GM18909 (cell line): ENCODE results near the gene NUP62.

Experiments
- ATAC-seq: cut with Tn5 transposase; IDR thresholded peaks from one replicate; pipeline ENCODE4 v1.9.1; 2021; ENCODE audit warnings: mild to moderate bottlenecking; ENCODE audit not compliant: unreplicated experiment, poor library complexity

NUP62 gene

DNA sequence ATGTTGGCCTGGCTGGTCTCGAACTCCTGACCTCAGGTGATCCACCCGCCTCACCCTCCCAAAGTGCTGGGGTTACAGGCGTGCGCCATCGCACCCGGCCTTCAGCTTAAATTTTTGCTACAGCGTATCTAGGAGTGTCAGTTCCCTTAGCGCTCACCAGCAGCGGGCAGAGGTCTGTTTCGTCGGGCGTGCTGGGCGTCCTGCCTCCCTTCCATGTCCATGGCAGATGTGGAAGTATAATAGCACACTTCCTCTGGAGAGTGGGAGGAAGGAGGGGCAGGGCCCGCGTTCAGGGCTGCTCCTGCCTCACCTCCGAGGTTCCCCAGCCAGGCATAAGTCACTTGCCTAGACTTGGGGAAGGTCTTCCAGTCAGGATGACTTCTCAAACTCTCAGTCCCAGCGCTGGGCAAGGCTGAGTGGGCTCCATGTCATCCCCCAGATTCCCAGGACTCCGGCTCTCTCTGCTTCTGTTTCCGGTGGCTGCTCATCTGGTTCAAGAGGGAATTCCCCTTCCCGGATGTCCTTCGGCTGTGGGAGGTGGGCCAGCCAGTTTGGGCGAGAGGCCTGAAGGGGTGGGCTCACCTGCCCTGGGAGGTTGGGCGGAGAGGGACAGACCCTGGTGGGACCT lies 42.2 kb downstream of the NUP62 start:
- ATAC-seq, result no peak

DNA sequence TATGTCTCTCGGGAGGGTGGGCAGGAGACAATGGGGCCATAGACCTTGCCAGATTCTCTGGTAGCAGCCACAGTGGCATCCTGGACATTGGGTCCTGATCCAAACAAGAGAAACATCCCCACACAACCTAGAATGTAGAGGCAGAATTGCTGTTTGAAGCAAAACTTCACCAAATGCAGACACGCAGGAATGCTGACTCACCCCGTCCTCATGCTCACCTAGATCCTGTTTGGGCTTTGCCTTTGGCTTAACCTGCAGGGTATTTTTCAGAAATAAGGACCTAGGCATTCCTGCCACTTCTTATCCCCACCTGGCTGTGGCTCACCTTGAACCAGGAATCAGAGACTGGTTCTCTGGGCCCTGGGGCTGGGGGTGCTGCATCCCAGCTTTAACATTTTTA lies 44.5 kb downstream of the NUP62 start:
- no peak for ATAC-seq

DNA sequence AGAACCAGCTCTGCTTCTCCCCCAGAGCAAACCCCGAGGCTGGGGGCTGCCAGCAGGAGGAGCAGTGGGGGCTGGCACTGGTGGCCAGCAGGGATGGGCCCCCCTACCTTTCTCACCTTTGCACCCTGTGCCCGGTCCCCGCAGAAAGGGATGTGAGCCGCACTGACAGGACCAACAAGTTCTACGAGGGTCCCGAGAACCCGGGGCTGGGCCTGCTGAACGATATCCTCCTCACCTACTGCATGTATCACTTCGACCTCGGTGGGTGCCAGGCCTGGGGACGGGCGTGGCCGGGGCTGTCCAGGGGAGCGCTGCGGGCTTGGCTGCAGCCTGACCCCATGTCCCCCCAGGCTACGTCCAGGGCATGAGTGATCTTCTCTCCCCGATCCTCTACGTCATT lies 45.2 kb downstream of the NUP62 start:
- ATAC-seq, result no peak

DNA sequence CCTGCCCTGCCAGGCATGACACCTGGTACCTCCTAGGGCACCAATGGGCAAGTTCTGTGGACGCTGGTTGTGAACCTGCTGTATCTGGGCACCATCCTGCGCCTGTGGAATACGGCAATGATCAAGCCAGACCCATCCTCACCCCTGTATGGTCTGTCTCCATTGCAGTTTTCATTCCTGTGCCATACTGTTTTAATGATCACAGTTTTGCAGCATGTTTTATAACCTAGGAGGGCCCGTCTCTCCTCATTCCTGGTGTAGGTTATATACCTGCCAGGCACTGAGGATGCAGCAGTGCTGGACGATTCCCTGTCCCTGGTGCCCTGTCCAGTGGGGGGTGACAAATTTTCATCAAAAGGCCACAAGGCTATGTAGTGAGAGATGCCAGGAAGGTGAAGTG lies 46.2 kb downstream of the NUP62 start:
- no peak for ATAC-seq

DNA sequence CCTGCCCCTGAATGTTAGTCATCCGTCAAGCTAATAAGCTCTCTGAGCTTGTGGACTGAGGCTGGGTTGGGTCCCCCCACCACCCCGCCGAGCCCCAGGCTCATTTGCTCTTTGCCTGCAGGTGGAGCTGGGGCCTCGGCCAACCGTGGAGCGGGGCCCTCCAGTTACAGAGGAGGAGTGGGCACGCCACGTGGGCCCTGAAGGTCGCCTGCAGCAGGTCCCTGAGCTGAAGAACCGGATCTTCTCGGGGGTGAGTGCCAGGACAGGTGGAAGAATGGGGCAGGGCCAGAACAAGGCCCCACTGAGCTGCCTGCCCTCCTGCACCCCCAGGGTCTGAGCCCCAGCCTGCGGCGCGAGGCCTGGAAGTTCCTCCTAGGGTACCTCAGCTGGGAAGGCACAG lies 46.7 kb downstream of the NUP62 start:
- ATAC-seq, result no peak

DNA sequence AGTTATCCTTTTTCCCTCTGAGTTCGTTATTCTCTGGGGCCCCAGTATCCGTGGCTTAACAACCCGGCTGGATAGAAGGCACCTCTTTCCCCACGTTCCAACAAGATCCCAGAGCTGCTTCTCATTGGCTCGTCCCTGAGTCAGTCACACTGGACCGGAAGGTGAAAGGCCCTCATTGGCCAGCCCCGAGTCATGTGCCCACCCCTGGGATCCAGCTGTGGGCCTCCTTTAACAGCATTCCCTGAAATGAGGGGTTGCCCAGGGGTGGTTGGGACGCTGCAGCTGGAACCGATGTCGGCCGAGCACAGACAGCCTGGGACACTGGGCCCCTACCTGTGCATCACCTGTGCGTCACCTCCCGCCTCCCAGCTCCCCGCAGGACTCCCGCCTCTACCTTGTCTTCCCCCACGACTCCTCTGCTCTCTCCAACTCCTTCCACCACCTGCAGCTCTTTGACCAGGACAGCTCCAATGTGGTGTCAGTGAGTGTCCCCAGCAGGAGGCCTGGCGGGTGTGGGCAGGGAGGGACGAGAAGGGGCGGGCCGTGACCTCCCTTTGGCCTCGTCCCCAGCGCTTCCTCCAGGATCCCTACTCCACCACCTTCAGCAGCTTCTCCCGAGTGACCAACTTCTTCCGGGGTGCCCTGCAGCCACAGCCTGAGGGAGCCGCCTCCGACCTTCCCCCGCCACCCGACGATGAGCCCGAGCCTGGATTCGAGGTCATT lies 47.5 kb downstream of the NUP62 start:
- no peak for ATAC-seq

DNA sequence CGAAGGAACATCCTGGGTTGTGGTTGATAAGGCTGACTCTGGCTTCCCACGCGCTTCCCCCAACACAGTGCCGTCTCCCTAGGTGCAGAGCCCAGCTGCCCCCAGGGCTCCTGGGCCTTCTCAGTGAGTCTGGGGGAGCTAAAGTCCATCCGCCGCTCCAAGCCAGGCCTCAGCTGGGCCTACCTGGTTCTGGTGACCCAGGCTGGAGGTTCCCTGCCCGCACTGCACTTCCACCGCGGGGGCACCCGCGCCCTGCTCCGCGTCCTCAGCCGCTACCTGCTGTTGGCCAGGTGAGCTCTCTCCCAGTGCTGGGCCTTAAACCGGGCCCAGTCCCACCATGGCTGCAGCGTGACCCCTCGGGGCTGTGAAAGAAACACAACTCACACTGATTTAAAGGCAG lies 48.1 kb downstream of the NUP62 start:
- no peak for ATAC-seq

DNA sequence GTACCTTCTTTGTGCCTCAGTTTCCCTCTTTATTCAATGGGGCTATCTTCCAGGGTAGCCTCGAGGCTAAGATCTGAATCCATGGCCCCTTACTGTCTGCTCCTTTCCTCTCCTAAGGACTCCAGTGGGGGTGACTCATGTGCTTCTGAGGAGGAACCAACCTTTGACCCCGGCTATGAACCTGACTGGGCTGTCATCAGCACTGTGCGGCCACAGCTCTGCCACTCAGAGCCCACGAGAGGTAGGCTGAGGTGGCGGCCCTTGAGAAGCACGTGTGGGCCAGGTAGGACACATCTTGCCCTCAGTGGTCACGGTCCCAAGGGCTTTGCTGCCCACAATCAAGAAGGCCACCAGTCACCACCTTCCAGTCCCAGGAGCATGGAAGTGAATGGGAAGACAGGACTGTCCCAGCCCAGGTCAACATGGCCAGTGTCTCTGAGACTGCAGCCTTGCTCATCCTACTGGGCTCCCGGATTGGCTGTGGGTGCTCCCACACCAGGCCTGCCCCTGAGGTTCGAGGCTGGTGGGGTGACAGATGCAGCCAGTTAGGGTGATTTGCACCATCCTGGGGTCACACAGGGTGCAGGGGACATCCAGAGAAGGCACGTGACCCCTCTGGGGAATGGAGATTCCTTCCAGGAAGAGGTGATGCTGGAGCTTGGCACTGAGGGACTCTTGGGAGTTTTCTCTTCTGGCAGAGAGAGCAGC lies 49.0 kb downstream of the NUP62 start:
- no peak for ATAC-seq

DNA sequence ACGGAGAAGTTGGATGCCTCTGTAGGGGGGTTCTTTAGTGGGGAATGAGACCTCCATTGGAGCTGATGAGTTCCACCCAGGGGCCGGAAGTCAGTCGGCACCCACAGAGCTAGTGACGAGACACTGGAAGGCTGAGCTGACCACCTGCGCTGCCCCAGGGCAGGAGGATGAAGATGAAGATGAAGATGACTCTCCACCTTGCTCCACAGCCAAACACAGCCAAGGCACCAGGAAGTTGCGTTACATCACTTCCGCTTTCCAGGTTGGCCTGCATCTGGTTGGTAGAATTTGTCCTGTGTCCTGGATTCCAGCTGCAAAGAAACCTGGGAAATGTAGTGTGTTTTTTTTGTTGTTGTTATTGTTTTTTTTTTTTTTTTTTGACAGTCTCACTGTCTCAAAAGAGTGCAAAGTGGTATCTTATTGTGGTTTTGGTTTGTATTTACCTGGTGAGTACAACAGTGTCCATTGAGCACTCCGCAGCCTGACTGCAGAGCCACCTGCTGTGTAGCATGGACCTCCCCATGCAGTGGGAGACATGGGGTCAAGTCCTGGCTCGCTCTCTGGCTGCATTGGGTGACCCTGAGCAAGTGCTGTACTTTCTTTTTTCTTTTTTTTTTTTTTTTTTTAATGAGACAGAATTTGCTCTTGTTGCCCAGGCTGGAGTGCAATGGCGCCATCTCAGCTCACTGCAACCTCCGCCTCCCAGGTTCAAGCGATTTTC lies 49.9 kb downstream of the NUP62 start:
- ATAC-seq, result no peak

DNA sequence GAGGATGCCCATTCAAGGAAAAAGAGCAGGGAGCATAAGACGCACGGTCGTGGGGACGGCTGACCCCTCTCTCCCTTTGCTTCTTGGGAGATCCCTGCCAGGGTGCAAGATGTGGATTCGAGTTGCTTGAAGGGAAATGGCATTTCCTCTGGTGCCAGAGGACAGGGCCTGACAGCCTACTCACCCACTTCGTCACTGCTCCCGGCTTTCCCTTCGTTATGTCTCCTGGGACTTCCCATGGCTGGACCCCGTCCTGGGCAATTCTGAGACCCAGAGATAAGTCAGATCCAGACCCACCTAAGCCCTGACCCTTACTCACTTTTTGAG lies 50.6 kb downstream of the NUP62 start:
- no peak for ATAC-seq

DNA sequence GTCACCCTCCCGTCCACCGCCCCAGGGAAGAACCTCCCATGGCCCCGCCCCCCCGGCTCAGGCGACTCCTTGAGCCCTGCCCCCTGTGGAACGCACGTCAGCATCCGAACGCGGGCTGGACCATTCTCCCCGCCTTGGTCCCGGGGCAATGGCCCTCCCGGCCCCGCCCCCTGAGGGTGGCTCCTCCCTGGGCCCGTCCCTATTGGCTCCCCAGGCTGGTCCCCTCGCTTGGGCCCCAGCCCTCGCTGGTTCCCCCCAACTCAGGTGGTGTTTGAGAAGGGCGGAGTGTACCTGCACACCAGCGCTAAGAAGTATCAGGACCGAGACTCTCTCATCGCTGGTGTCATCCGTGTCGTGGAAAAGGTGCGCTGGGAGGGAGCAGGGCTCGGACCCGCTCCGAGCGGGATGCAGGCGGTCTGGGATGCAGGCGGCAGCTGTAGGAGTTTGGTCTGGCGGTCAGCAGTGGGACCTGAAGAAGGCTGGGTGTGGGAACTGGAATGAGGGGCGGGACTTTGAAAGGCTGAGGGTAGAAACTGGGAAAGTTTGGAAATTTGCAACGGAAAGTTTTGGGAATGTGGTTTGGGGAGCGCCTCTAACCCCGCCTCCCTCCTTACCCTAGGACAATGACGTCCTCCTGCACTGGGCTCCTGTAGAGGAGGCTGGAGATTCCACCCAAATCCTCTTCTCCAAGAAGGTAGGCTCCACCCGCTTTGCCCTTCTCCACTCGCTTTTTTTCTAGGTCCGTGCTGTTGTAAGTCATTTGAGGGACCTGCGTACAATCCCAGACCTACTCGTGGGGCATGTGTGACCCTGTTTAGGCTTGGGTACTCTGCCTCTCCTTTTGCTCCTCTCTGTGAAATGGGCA lies 51.2 kb downstream of the NUP62 start:
- ATAC-seq, result peak; percentile 52

DNA sequence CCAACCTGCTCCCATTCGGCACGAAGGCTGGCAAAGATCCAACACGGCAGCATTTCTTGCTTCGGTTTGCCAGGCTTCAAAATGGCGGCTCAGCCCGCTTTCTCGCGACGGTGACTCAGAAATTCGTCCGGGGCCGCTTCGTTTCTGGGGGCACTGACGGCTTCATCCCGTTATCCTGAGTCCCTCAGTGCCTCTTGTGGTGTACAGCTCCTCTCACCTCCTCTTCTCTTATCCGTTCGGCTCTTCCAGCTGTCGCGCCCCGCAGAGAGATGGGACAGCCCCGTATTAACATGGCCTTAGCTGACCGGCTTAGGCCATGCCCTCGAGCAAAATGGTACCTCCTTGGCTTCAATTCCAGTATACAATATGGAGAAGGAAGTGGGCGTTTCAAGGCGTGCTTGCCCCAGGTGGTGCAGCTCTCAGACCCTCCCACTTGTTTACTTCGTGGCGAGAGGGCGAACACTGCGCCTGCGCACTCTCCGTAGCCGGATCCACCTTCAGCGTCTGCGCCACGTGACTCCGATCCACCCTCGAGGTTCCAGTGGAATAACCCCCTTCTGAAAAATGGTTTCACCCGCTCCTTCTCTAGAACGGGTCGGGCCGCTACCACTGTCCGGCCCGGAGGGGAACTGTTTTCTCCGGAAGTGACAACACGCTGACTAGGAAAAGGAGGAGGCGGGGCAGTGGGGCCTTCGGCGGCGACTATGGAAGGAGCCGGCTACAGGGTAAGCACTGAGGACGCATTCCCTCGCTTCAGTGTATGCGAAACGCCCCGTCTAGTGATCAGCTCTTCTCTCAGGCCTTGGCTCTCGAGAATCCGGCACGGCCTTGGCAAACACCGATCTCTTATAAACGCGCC lies 52.1 kb downstream of the NUP62 start, which contains the start of the genes AKT1S1 and TBC1D17:
Gene AKT1S1, minus strand, starts transcription at position 336 of the 859 bp plus-strand sequence. CDS start 4,060 bp downstream, outside the sequence.
Gene TBC1D17, plus strand, starts transcription at position 683 of the 859 bp plus-strand sequence. Its CDS starts 22 bp downstream, at position 705.
- peak; percentile 63 for ATAC-seq

DNA sequence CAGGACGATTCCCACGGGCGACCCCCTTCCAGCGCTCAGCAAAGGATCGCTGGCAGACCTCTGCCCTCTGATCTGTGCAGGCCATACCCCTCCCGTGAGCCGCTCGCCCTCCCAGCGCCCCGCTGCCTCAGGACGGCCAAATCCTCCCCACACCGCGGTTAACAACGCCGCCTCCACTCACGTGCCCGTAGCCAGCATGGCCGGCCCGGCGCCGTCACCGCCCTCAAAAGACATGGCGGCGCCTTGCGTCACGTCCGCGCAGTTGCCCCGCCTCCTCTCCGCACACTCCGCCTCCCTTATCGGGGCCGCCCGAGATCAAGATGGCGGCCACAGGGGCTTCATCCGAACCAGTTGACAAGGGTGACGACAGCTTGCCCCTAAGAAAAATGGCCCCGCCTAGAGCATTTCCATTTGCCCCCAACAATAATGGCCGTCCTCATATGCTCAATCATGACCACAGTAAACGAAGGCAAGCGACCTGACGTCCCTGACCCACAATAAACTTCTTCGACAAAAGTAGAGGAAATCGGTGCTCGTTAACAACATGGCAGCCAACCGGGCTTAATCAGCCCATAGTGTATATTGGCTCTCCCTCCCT lies 52.8 kb downstream of the NUP62 start:
- ATAC-seq, result peak; percentile 52

DNA sequence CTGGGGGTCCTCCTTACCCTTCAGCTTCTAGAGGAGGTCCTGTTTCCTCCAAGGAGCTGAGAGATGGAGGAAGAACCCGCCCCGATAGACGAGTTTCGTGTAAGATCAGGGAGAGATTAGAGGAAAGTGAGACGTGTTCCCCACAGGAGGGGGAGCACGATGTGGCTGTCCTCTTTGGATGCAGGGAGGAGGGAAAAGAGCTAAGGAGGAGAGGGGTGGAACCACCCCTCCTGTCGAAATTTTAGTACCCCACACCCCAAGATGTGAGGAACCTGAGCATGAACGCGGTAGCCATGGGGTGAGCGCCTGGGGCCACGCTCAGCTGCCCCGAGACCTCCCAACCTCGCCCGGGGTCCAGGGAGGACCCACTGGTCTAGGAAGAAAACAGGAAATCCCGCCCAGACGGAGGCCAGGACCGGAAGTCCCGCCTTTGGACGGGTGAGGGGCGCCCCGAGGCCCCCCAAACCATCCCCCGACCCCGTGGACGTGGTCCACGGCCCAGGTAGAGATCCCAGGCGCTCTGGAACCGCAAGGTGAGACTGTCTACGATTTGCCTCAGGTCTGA lies 53.4 kb downstream of the NUP62 start:
- ATAC-seq, result no peak

DNA sequence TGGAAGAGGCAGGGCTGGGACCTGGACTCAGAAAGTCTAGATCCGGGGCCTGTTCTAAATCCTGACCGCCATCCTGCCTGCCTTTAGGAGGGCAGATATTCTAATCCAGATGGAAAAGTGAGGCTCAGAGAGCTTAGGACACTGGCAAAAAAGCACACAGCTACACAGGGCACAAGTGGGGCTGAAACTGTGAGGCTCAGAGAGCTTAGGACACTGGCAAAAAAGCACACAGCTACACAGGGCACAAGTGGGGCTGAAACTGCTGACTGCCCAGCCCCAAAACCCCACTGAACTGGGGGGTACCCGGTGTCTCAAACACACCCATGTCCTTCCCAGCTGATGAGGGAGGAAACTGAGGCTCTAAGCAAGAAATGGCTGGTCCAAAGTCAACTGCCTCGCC lies 54.1 kb downstream of the NUP62 start:
- ATAC-seq, result no peak

DNA sequence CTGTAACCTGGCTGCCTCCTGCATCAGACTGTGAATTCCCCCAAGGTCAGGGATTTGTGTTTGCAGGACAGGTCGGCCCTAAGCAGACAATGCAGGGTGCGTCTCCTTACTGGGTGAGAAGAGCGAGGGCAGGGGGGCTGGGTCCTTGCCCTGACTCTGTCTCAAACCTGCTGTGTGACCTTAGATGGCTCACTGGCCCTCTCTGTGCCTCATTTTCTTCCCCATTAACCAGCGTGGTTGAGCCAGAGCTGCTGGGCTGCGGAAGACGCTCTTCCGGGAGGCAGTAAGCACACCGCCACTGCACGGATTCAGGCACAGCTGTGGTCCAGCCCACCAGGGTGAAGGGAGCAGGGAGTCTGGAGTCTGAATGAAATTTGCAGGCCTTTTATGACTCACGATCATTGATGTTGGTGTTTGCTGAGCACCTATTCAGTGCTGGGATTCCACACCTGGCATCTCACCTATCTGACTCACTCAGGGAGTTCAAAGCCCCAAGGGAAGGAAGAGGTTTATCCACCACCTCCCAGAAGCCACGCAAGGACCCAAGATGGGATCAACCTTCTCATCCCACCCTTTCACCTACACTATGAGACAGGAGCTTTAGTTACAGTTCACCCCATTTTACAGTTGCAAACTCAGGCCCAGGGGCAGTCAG lies 54.7 kb downstream of the NUP62 start:
- no peak for ATAC-seq

DNA sequence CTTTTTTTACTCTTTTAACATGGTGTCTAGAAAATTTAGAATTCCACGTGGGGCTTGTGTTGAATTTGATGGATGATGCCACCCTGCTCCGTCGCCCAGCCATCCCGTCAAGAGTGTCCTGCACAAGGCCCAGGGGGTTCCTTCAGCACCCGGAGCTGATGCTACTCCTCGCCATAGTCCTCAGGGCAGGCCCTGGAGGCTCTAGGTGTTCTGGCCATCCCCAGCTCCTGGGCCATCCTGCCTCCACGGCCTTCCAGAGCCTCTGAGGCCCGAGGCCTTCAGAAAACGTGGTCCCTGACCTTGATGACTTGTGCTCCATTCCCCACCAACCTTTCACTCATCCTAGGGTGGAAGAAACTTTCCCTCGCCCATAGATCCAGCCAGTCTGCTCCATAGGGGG lies 55.5 kb downstream of the NUP62 start:
- ATAC-seq, result no peak

DNA sequence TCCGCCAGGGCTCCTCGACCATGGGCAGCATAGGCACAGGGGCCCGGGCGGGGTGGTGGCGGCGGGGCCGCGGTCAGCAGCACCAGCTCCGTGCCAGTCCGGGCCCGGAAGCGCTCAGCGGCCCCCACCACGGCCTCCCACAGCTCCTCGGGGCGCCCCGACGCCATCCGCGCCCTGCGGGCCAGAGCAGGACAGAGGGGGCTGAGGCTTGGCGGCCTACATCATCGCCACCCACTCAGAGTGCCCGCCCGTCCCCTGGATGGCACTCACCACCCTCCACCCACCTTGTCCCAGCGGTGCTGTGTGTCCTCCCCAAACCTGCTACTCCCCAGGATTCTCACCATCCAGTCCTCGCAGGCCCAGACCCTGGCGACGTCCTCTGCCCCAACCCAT lies 56.2 kb downstream of the NUP62 start:
- no peak for ATAC-seq
